H1 (cell line): ENCODE measurements around the gene ANKMY2. TPM values are rescaled to one million over a fixed set of nuclear protein-coding genes. Genes with fewer than 3 reads are reported as not detected.

Experiments used
- CTCF ChIA-PET: fragments of 300-600 bp; sonication (Branson Sonifier 250); formaldehyde crosslinking; loops from one replicate; lab custom pipeline; 2021; ENCODE audit not compliant: partially characterized antibody; lab: Charles Lee
- POLR2A ChIA-PET: fragments of 300-600 bp; sonication (Branson Sonifier 250); formaldehyde crosslinking; loops from one replicate; lab custom pipeline; 2021; ENCODE audit warnings: inconsistent platforms; ENCODE audit not compliant: partially characterized antibody; lab: Charles Lee
- DNase-seq, 2 experiments: peaks; one replicate each; pipeline versions ENCODE4 v3.0.0 to v3.0.0-alpha.2; 2010 to 2022; ENCODE audit warnings: low spot score in 2 of 2, low read depth in 1 of 2, mixed read lengths in 1 of 2
- FAIRE-seq: peaks from 2 replicates; lab custom pipeline; 2011; peaks lifted over from hg19 to GRCh38; lab: Jason Lieb, UNC
- H2AFZ ChIP-seq: 2 replicates; pipeline ENCODE4 v1.8.1; 2012; ENCODE audit warnings: low read length, inconsistent platforms
- H2AK5ac ChIP-seq: 2 replicates; pipeline ENCODE4 v1.6.1; 2013; ENCODE audit warnings: low read depth, low read length
- H2BK120ac ChIP-seq: replicated peaks from 2 replicates; pipeline ENCODE3; 2013; ENCODE audit warnings: low read depth, low read length, inconsistent platforms
- H2BK12ac ChIP-seq: 2 replicates; pipeline ENCODE4 v1.6.1; 2013; ENCODE audit warnings: low read depth, low read length
- H2BK15ac ChIP-seq: 2 replicates; pipeline ENCODE4 v1.6.1; 2013; ENCODE audit warnings: low read length
- H2BK20ac ChIP-seq: 2 replicates; pipeline ENCODE4 v1.6.1; 2013; ENCODE audit warnings: low read length
- H2BK5ac ChIP-seq: 2 replicates; pipeline ENCODE4 v1.6.1; 2013; ENCODE audit warnings: low read depth, low read length
- H3K14ac ChIP-seq: 2 replicates; pipeline ENCODE4 v1.6.1; 2013; ENCODE audit warnings: inconsistent platforms; ENCODE audit not compliant: insufficient read length
- H3K18ac ChIP-seq: 2 replicates; pipeline ENCODE4 v1.6.1; 2013; ENCODE audit warnings: low read length; ENCODE audit errors: extremely low read depth
- H3K23ac ChIP-seq: 2 replicates; pipeline ENCODE4 v1.6.1; 2013; ENCODE audit warnings: inconsistent platforms; ENCODE audit not compliant: insufficient read length
- H3K23me2 ChIP-seq: 2 replicates; pipeline ENCODE4 v1.6.1; 2013; ENCODE audit warnings: low read depth, low read length
- H3K27ac ChIP-seq: 2 replicates; pipeline ENCODE4 v1.6.1; 2011; ENCODE audit warnings: low read depth, low read length, inconsistent platforms
- H3K27me3 ChIP-seq, 4 experiments: replicated peaks in 1 of 4; 1 replicate in 1 of 4; 2 replicates in 3 of 4; pipeline versions ENCODE4 v1.6.1 to v1.8.1; 2011 to 2013; ENCODE audit warnings: low read length in 3 of 4, mild to moderate bottlenecking in 3 of 4, inconsistent platforms in 2 of 4, mixed read lengths in 2 of 4, moderate library complexity in 1 of 4; ENCODE audit not compliant: control insufficient read depth in 3 of 4, insufficient read depth in 3 of 4; ENCODE audit errors: extremely low read depth in 1 of 4
- H3K36me3 ChIP-seq, 4 experiments: 2 replicates each; pipeline versions ENCODE4 v1.6.1 to v1.8.1; 2011 to 2013; ENCODE audit warnings: mild to moderate bottlenecking in 4 of 4, low read length in 3 of 4, moderate library complexity in 2 of 4, control low read depth in 1 of 4, inconsistent platforms in 1 of 4; ENCODE audit not compliant: insufficient read depth in 4 of 4, control insufficient read depth in 2 of 4
- H3K4ac ChIP-seq: replicated peaks from 2 replicates; pipeline ENCODE3; 2013; ENCODE audit warnings: low read length, low read depth, mixed read lengths, inconsistent platforms; ENCODE audit not compliant: insufficient read length
- H3K4me1 ChIP-seq, 4 experiments: replicated peaks in 1 of 4; 1 replicate in 1 of 4; 2 replicates in 3 of 4; pipeline versions ENCODE4 v1.6.1 to v1.8.1; 2011 to 2013; ENCODE audit warnings: low read length in 3 of 4, inconsistent platforms in 2 of 4, mixed read lengths in 1 of 4; ENCODE audit not compliant: insufficient read depth in 4 of 4, control insufficient read depth in 3 of 4
- H3K4me2 ChIP-seq, 2 experiments: 2 replicates each; pipeline versions ENCODE4 v1.6.1 to v1.8.1; 2011 to 2013; ENCODE audit warnings: low read depth in 2 of 2, low read length in 2 of 2, control low read depth in 1 of 2, inconsistent platforms in 1 of 2, mild to moderate bottlenecking in 1 of 2; ENCODE audit not compliant: insufficient read depth in 1 of 2
- H3K4me3 ChIP-seq, 4 experiments: fragments of 200-600, 300-600 bp in 1 of 4; sonication (generic), shearing (Covaris generic), sonication (Bioruptor Twin) in 1 of 4; 2 replicates each; pipeline versions ENCODE4 v1.5.1 to v1.8.1; 2011 to 2016; ENCODE audit warnings: low read length in 4 of 4, low read depth in 3 of 4, control low read depth in 2 of 4, inconsistent platforms in 2 of 4, mild to moderate bottlenecking in 2 of 4, mixed read lengths in 1 of 4, moderate library complexity in 1 of 4; ENCODE audit not compliant: insufficient read depth in 2 of 4; ENCODE audit errors: extremely low read depth in 1 of 4
- H3K56ac ChIP-seq: replicated peaks from 2 replicates; pipeline ENCODE3; 2013; ENCODE audit warnings: low read depth, mild to moderate bottlenecking, mixed read lengths, low read length, inconsistent platforms; ENCODE audit not compliant: insufficient read length
- H3K79me1 ChIP-seq: 2 replicates; pipeline ENCODE4 v1.6.1; 2013; ENCODE audit warnings: low read depth, low read length, control low read depth
- H3K79me2 ChIP-seq, 2 experiments: 2 replicates each; pipeline versions ENCODE4 v1.6.1 to v1.8.1; 2012 to 2013; ENCODE audit warnings: low read length in 2 of 2, mild to moderate bottlenecking in 2 of 2, inconsistent platforms in 1 of 2; ENCODE audit not compliant: insufficient read depth in 2 of 2, control insufficient read depth in 1 of 2
- H3K9ac ChIP-seq, 4 experiments: replicated peaks in 1 of 4; 1 replicate in 1 of 4; 2 replicates in 3 of 4; pipeline versions ENCODE4 v1.6.1 to v1.8.1; 2011 to 2013; ENCODE audit warnings: low read depth in 3 of 4, low read length in 3 of 4, control low read depth in 2 of 4, mild to moderate bottlenecking in 2 of 4, moderate library complexity in 2 of 4, inconsistent platforms in 1 of 4; ENCODE audit errors: extremely low read depth in 1 of 4
- H3K9me3 ChIP-seq, 2 experiments: 2 replicates each; pipeline versions ENCODE4 v1.6.1 to v1.8.1; 2012 to 2013; ENCODE audit warnings: mild to moderate bottlenecking in 2 of 2, moderate library complexity in 2 of 2, control low read depth in 1 of 2, inconsistent platforms in 1 of 2, low read depth in 1 of 2, low read length in 1 of 2, mixed read lengths in 1 of 2; ENCODE audit not compliant: insufficient read depth in 2 of 2
- H4K20me1 ChIP-seq, 2 experiments: replicated peaks in 1 of 2; 2 replicates each; pipeline versions ENCODE3 to v1.8.1; 2011 to 2013; ENCODE audit warnings: inconsistent platforms in 2 of 2, low read length in 2 of 2, mild to moderate bottlenecking in 1 of 2; ENCODE audit not compliant: insufficient read depth in 2 of 2, control insufficient read depth in 1 of 2
- H4K5ac ChIP-seq: 2 replicates; pipeline ENCODE4 v1.6.1; 2013; ENCODE audit warnings: low read length, low read depth, mixed read lengths, inconsistent platforms; ENCODE audit not compliant: insufficient read length
- H4K8ac ChIP-seq: 2 replicates; pipeline ENCODE4 v1.8.0; 2013; ENCODE audit warnings: mild to moderate bottlenecking, moderate library complexity, low read length, inconsistent platforms; ENCODE audit not compliant: insufficient read depth; ENCODE audit errors: extremely low read depth
- H4K91ac ChIP-seq: replicated peaks from 2 replicates; pipeline ENCODE3; 2013; ENCODE audit warnings: low read length, mixed read lengths, inconsistent platforms; ENCODE audit not compliant: insufficient read length
- BCL11A ChIP-seq, 2 experiments: IDR thresholded peaks; one replicate each; pipeline ENCODE4 v1.6.1; 2011; ENCODE audit warnings: low read depth in 2 of 2, low read length in 2 of 2, mild to moderate bottlenecking in 2 of 2
- CBX5 ChIP-seq: fragments of 300-800, 300-1000 bp; sonication (generic); IDR thresholded peaks from 2 replicates; pipeline ENCODE4 v1.7.1; 2016; ENCODE audit warnings: antibody characterized with exemption, low read length, low read depth
- CBX8 ChIP-seq: fragments of 300-800, 300-1000 bp; sonication (generic); IDR thresholded peaks from 2 replicates; pipeline ENCODE4 v1.7.1; 2016; ENCODE audit warnings: low read depth, low read length, borderline replicate concordance
- MAX ChIP-seq: IDR thresholded peaks from 2 replicates; pipeline ENCODE4 v1.6.1; 2012; ENCODE audit warnings: inconsistent platforms
- NANOG ChIP-seq: IDR thresholded peaks from 2 replicates; pipeline ENCODE4 v1.6.1; 2011; ENCODE audit warnings: low read length, low read depth, mild to moderate bottlenecking, inconsistent platforms; ENCODE audit not compliant: insufficient read depth, poor library complexity, severe bottlenecking
- TAF1 ChIP-seq: IDR thresholded peaks from 2 replicates; pipeline ENCODE4 v1.6.1; 2011; ENCODE audit warnings: mild to moderate bottlenecking, low read depth, low read length
- polyA plus RNA-seq, 7 experiments: library from polyadenylated mRNA; depleted of rRNA in 3 of 7; stranded (reverse) in 5 of 7; unstranded in 2 of 7; fragments of >200 nt in 5 of 7; fragments of 200-250 nt in 2 of 7; gene quantifications; 1 replicate in 5 of 7; 2 replicates in 1 of 7; 4 replicates in 1 of 7; pipeline versions ENCODE4 v1.2.1 to v1.2.3, GENCODE V29; 2011 to 2013; ENCODE audit warnings: missing spikeins in 2 of 7, mixed read lengths in 2 of 7
- total RNA-seq: library from RNA; stranded (reverse); fragmentation: NEBNext Ultra II Directional; extraction: Animal tissue kit (Norgen Biotek cat#: 25700); gene quantifications from 2 replicates; pipeline ENCODE4 v1.2.1, GENCODE V29; 2021

ANKMY2 gene
- total and polyA plus RNA-seq, 2 of the 8 experiments (the other 6 are each of a cell fraction or from before 2014, with no cell fraction given) = 5.2 to 9.3 TPM

GRCh38 chr7:16655394-16655793 is 9.8 kb upstream of the ANKMY2 start:
- ChIA-PET POLR2A (interaction anchor here (6.5 kb wide), 1 partner anchor 9 kb away, joined by 52 read pairs; the partner anchor contains the start of genes ANKMY2 and BZW2), CTCF (interaction anchor here (1.6 kb wide), 1 partner anchor 10 kb away, joined by 4 read pairs; the partner anchor contains the start of genes ANKMY2 and BZW2)
- TF ChIP-seq NANOG = no peak
- TF ChIP-seq TAF1 = no peak
- TF ChIP-seq CBX8 = no peak
- TF ChIP-seq MAX = no peak
- no peak for TF ChIP-seq BCL11A (IDR thresholded peaks at IDR 0.05; ENCODE audit: low read depth in 2 of 2, low read length in 2 of 2)
- no peak for TF ChIP-seq CBX5

More at GRCh38 chr7:16655394-16655793, 9.8 kb upstream of the ANKMY2 start:
- Histone ChIP-seq H4K91ac (no peak overlapping the region), H3K23me2 (no peaks in the 10 kb centered on the region; the same call in 1 of the 2 replicates), H3K56ac (no peak overlapping the region), H3K36me3 (no peaks in the 10 kb centered on the region), H4K8ac (no peak overlapping the region), H3K4ac (no peak overlapping the region), H3K14ac (no peak overlapping the region), H2BK120ac (no peak overlapping the region), H3K79me1 (peaks cover 5% of the 10 kb centered on the region; the same call in 1 of the 2 replicates), H3K9me3 (no peaks in the 10 kb centered on the region), H3K27ac (no peak overlapping the region), H3K27me3 (no peaks in the 10 kb centered on the region), H2AFZ (no peak overlapping the region), H3K23ac (no peak overlapping the region), H3K4me1 (peaks cover 0 to 3% (median 1%) of the 10 kb centered on the region in 4 experiments; a peak in 2 of 7 replicates), H2BK15ac (no peak overlapping the region), H2BK20ac (no peak overlapping the region), H2AK5ac (no peak overlapping the region), H2BK5ac (no peak overlapping the region), H3K4me3 (no peak overlapping the region), H3K9ac (no peak overlapping the region), H3K18ac (no peak overlapping the region), H3K4me2 (no peak overlapping the region), H2BK12ac (no peak overlapping the region), H3K79me2 (peaks cover 8 to 95% of the 10 kb centered on the region in 2 experiments), H4K20me1 (peaks cover 2 to 8% of the 10 kb centered on the region in 2 experiments), H4K5ac (no peak overlapping the region)
- DNase-seq (no peak), FAIRE-seq (no peak)
